GM19395 (cell line): Measurements from ENCODE around the gene LY6G5B.

Experiments
- ATAC-seq: cut with Tn5 transposase; IDR thresholded peaks from one replicate; pipeline ENCODE4 v1.9.1; 2021; ENCODE audit warnings: mild to moderate bottlenecking, moderate library complexity; ENCODE audit not compliant: unreplicated experiment

The LY6G5B gene

GRCh38 chr6:31669676-31670075 lies at the start of gene LY6G5B:
Gene LY6G5B, plus strand, starts transcription at chr6:31669976. Its CDS starts 975 bp downstream, at chr6:31670951.
- ATAC-seq, result no peak

DNA sequence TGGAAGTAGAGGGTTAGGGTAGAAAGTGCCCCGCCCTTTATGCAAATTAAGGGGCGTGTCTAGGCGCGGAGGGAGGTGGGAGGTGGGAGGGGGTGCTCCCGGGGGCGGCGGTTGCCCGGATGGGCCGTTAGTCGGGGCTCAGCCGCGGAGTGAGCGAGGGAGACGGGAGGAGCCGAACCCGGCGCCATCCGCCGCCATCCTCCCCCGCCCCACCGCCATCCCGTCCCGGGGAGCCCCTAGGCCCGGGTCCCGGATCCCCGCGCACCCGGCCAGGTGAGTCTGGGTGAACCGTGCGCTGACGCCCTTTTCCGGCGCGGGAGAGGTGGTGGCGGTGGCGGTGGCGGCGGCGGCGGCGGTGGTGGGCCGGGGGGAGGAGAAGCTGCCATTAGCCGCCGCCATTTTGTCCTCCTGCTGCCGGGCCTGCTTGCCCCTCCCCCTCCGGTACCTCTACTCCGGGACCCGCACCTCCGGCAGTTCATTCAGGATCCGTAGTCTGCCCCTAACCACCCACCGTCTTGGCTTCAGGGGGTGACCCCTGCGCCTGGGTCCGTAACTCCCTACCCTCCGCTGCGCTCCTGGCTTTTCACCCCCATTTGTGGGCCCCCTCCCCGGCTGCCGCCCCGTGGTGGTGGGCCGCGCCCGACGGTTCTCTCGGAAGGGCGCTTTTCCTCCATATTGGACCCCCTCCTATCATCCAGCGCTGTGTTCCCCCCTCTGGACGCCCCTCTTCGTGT lies 49.0 kb upstream of the LY6G5B start, which contains the start of gene PRRC2A:
Gene PRRC2A, plus strand, starts transcription at position 130 of the 734 bp plus-strand sequence. CDS start 2,075 bp downstream, outside the sequence.
- peak; percentile 34 for ATAC-seq

- ATAC-seq, result no peak
Observed at GRCh38 chr6:31621320-31621939, 48.3 kb upstream of the LY6G5B start.

- no peak for ATAC-seq
Observed at GRCh38 chr6:31621991-31622390, 47.8 kb upstream of the LY6G5B start.

GRCh38 chr6:31622684-31623091 lies 47.1 kb upstream of the LY6G5B start:
- no peak for ATAC-seq

DNA sequence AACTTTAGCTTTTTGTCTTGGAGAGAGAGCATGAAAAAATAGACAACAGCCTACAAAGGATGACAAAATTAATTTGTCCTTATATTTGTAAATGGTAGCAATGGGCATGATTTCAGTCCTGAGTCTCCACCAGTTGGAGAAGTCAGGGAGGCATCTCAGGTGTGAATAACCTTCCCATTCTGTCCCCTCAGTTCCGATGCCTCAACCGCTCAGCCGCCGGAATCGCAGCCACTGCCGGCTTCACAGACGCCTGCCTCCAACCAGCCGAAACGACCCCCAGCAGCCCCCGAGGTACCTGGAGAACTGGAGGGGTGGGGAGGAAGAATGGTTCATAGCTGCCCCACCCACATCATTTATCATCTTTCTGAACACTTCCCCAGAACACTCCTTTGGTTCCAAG lies 45.7 kb upstream of the LY6G5B start:
- ATAC-seq, result no peak

DNA sequence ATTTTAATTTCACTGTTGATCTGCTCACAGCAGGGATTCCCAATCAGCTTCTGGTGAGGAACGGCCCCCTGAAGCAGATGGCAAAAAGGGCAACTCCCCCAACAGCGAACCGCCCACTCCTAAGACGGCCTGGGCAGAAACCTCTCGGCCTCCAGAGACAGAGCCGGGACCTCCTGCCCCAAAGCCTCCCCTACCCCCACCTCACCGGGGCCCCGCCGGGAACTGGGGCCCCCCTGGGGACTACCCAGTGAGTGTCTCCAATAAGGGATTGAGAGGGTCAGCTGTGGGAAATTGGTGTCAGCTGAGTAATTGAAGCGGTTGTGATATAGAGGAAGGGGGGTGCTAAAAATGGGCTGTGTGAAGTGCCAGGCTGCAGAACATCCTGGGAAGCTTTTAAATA lies 42.8 kb upstream of the LY6G5B start:
- no peak for ATAC-seq

- ATAC-seq, result no peak
Observed at GRCh38 chr6:31627690-31628287, 42.0 kb upstream of the LY6G5B start.

DNA sequence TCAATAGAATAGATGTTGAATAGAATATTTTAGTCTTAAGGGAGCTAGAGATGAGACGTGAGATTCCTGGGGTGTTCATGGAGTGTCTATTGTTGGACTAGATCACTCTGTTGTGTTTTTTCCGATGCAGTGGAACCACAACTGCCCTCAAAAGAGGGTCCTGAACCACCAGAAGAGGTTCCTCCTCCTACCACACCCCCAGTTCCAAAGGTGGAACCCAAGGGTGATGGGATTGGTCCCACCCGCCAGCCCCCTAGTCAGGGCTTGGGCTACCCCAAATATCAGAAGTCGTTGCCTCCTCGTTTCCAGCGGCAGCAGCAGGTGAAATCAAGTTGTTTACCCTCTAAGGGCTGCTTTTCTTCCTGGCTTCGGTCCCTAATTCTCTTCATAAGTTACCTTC lies 40.8 kb upstream of the LY6G5B start:
- no peak for ATAC-seq

- ATAC-seq, result no peak
Observed at GRCh38 chr6:31630177-31630934, 39.4 kb upstream of the LY6G5B start.

DNA sequence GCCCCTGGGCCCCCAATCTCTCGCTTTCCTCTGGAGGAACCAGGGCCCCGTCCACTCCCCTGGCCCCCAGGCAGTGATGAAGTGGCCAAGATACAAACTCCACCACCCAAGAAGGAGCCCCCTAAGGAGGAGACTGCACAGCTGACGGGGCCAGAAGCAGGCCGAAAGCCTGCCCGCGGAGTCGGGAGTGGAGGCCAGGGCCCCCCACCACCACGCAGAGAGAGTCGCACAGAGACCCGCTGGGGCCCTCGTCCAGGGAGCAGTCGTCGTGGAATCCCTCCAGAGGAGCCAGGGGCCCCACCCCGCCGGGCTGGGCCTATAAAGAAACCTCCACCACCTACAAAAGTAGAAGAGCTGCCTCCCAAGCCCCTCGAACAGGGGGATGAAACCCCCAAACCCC lies 38.6 kb upstream of the LY6G5B start:
- no peak for ATAC-seq

DNA sequence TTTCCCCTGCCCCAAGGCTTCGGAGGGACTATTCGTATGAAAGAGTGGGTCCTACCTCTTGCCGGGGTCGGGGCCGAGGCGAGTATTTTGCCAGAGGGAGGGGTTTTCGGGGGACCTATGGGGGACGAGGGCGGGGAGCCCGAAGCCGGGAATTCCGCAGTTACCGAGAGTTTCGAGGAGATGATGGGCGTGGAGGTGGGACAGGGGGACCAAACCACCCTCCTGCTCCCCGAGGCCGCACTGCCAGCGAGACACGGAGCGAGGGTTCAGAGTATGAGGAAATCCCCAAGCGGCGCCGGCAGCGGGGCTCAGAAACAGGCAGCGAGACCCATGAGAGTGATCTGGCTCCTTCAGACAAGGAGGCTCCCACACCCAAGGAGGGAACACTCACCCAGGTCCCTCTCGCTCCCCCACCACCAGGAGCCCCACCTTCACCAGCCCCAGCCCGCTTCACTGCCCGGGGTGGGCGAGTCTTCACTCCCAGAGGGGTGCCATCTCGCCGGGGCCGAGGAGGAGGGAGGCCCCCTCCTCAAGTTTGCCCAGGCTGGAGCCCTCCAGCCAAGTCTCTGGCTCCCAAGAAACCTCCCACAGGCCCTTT lies 38.0 kb upstream of the LY6G5B start:
- no peak for ATAC-seq

DNA sequence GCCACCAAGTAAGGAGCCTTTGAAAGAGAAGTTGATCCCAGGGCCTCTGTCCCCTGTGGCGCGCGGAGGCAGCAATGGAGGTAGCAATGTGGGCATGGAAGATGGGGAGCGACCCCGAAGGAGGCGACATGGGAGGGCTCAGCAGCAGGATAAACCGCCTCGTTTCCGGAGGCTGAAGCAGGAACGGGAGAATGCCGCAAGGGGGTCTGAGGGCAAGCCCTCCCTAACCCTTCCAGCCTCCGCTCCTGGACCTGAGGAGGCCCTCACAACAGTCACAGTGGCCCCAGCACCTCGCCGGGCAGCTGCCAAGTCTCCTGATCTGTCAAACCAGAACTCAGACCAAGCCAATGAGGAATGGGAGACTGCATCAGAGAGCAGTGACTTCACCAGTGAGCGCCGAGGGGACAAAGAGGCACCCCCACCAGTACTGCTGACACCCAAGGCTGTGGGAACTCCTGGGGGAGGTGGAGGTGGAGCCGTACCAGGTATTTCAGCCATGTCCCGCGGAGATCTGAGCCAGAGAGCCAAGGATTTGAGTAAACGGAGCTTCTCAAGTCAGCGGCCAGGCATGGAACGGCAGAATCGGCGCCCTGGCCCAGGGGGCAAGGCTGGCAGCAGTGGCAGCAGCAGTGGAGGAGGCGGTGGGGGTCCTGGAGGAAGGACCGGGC lies 37.4 kb upstream of the LY6G5B start:
- no peak for ATAC-seq

DNA sequence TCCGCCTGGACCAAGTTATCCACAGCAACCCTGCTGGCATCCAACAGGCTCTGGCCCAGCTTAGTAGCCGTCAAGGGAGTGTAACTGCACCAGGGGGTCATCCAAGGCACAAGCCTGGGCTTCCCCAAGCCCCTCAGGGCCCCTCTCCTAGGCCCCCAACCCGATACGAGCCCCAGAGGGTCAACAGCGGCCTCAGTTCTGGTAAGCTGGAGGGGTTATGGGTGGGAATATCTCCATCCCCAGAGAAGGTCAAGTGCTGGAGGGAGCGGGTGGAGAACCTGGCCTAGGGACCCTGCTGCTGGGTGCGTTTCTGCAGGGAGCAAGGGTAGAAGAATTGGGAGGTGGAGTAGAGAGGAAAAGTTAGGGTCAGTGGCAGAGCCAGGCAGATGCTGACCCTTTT lies 36.3 kb upstream of the LY6G5B start:
- no peak for ATAC-seq

DNA sequence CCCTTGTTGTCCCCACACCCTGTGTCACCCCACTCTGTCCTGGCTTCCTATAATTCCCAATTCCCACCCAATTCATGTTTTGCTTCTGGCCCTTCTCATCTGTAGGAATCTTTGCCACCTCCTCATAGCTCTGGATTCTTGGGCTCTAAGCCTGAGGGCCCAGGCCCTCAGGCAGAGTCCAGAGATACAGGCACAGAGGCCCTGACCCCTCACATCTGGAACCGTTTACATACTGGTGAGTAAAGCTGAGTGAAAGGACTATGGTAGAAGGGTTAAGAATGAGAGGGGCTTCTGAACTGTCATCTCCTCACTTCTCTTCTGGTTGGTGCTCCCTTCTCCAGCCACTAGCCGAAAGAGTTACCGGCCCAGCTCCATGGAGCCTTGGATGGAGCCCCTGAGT lies 35.6 kb upstream of the LY6G5B start:
- no peak for ATAC-seq

- ATAC-seq, result no peak
Observed at GRCh38 chr6:31634969-31635575, 34.7 kb upstream of the LY6G5B start.

GRCh38 chr6:31636698-31637596 lies 32.8 kb upstream of the LY6G5B start:
- no peak for ATAC-seq

- no peak for ATAC-seq
Observed at GRCh38 chr6:31639043-31639442, 30.7 kb upstream of the LY6G5B start.

DNA sequence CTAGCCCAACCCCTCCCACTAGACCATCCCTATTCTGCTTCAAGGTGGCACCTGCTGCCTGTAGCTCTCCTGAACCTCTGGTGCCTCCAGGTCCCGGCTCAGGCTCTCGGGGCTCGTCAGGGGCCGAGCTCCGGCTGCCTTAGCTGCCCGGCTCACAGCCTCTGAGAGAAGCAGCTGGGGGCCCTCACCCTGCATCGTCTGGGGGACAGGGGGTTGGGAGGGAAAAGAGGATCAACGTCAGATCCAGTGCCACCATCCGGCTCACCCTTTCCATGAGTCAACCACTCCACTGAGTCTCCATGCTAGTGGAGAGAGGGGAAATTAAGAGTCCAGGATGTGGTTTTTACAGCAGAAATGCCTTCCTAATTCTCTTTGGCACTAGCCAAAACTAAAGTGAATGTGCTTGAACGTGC lies 30.3 kb upstream of the LY6G5B start:
- ATAC-seq, result no peak
